IMR-90 (cell line): Measurements from ENCODE around the gene PDE11A. TPM values are rescaled to one million over a fixed set of nuclear protein-coding genes. Genes with fewer than 3 reads are reported as not detected.

Experiments
- ATAC-seq: fragments of 200-7000 bp; cut with Tn5 transposase; 2 replicates; pipeline ENCODE4 v1.9.1; 2020; ENCODE audit warnings: low read depth, mild to moderate bottlenecking, moderate library complexity
- BruUV-seq: library from RNA; stranded (reverse); fragments of 400-500 nt; replicated peaks from 2 replicates; lab custom pipeline; 2021; lab: Mats Ljungman, UMichigan
- CTCF ChIA-PET: fragments of 300-600 bp; formaldehyde crosslinking; extraction: SDS; loops from one replicate; lab custom pipeline; 2021; ENCODE audit warnings: antibody characterized with exemption; lab: Yijun Ruan, JAX
- POLR2A ChIA-PET: fragments of 300-600 bp; sonication (Branson Sonifier 250); formaldehyde crosslinking; loops from one replicate; lab custom pipeline; 2022; ENCODE audit warnings: antibody characterized with exemption; ENCODE audit not compliant: unreplicated experiment; lab: Charles Lee
- DNase-seq: peaks from one replicate; pipeline ENCODE4 v3.0.0; 2013
- H2AFZ ChIP-seq: replicated peaks from 2 replicates; pipeline ENCODE3; 2013; ENCODE audit warnings: low read length, mild to moderate bottlenecking; ENCODE audit not compliant: poor library complexity
- H2AK5ac ChIP-seq: 2 replicates; pipeline ENCODE4 v1.6.1; 2013; ENCODE audit warnings: low read depth, low read length, inconsistent platforms
- H2AK9ac ChIP-seq: replicated peaks from 2 replicates; pipeline ENCODE3; 2013; ENCODE audit warnings: mild to moderate bottlenecking, low read depth, low read length, moderate library complexity; ENCODE audit not compliant: poor library complexity
- H2BK120ac ChIP-seq: 2 replicates; pipeline ENCODE4 v1.6.1; 2013; ENCODE audit warnings: low read depth, low read length, inconsistent platforms
- H2BK15ac ChIP-seq: 3 replicates; pipeline ENCODE4 v1.6.1; 2013; ENCODE audit warnings: low read depth, low read length, inconsistent platforms
- H2BK20ac ChIP-seq: 2 replicates; pipeline ENCODE4 v1.6.1; 2013; ENCODE audit warnings: low read depth, mild to moderate bottlenecking, inconsistent platforms, low read length, moderate library complexity
- H2BK5ac ChIP-seq: 2 replicates; pipeline ENCODE4 v1.6.1; 2013; ENCODE audit warnings: mild to moderate bottlenecking, low read depth, low read length, inconsistent platforms; ENCODE audit not compliant: poor library complexity, severe bottlenecking
- H3K14ac ChIP-seq: replicated peaks from 2 replicates; pipeline ENCODE4 v1.6.1; 2013; ENCODE audit warnings: low read depth, low read length, inconsistent platforms
- H3K18ac ChIP-seq: 2 replicates; pipeline ENCODE4 v1.6.1; 2013; ENCODE audit warnings: low read depth, low read length, control low read depth
- H3K23ac ChIP-seq: 2 replicates; pipeline ENCODE4 v1.6.1; 2013; ENCODE audit warnings: low read depth, low read length, inconsistent platforms
- H3K27ac ChIP-seq: 2 replicates; pipeline ENCODE4 v1.5.1; 2013; ENCODE audit warnings: mild to moderate bottlenecking, control low read depth, low read length; ENCODE audit not compliant: insufficient read depth
- H3K27me3 ChIP-seq: 2 replicates; pipeline ENCODE4 v1.6.1; 2013; ENCODE audit warnings: low read length; ENCODE audit not compliant: control insufficient read depth, insufficient read depth
- H3K36me3 ChIP-seq: 2 replicates; pipeline ENCODE4 v1.6.1; 2013; ENCODE audit warnings: low read length, mixed read lengths; ENCODE audit not compliant: control insufficient read depth, insufficient read depth
- H3K4ac ChIP-seq: 2 replicates; pipeline ENCODE4 v1.6.1; 2013; ENCODE audit warnings: low read depth, low read length, inconsistent platforms
- H3K4me1 ChIP-seq: 2 replicates; pipeline ENCODE4 v1.6.1; 2013; ENCODE audit warnings: low read length, mixed read lengths; ENCODE audit not compliant: control insufficient read depth, insufficient read depth
- H3K4me2 ChIP-seq: 2 replicates; pipeline ENCODE4 v1.6.1; 2013; ENCODE audit warnings: low read depth, mild to moderate bottlenecking, control low read depth, low read length, moderate library complexity
- H3K4me3 ChIP-seq: 2 replicates; pipeline ENCODE4 v1.5.1; 2013; ENCODE audit warnings: low read depth, mild to moderate bottlenecking, control low read depth, low read length, moderate library complexity; ENCODE audit not compliant: insufficient read depth
- H3K56ac ChIP-seq: 2 replicates; pipeline ENCODE4 v1.6.1; 2013; ENCODE audit warnings: low read length, inconsistent platforms; ENCODE audit not compliant: insufficient read depth; ENCODE audit errors: extremely low read depth
- H3K79me1 ChIP-seq, 2 experiments: 2 replicates each; pipeline ENCODE4 v1.6.1; 2013; ENCODE audit warnings: low read length in 2 of 2, inconsistent platforms in 1 of 2, low read depth in 1 of 2
- H3K9ac ChIP-seq: 2 replicates; pipeline ENCODE4 v1.6.1; 2013; ENCODE audit warnings: low read depth, low read length, control low read depth
- H3K9me1 ChIP-seq: 2 replicates; pipeline ENCODE4 v1.6.1; 2013; ENCODE audit warnings: low read length, inconsistent platforms; ENCODE audit not compliant: insufficient read depth
- H3K9me3 ChIP-seq: 2 replicates; pipeline ENCODE4 v1.6.1; 2013; ENCODE audit warnings: low read length; ENCODE audit not compliant: control insufficient read depth, insufficient read depth
- H4K20me1 ChIP-seq: 2 replicates; pipeline ENCODE4 v1.6.1; 2013; ENCODE audit warnings: low read length, inconsistent platforms; ENCODE audit not compliant: insufficient read depth
- H4K5ac ChIP-seq: 2 replicates; pipeline ENCODE4 v1.6.1; 2013; ENCODE audit warnings: mild to moderate bottlenecking, low read depth, low read length, control low read depth
- H4K8ac ChIP-seq, 2 experiments: 2 replicates each; pipeline ENCODE4 v1.6.1; 2013; ENCODE audit warnings: low read depth in 2 of 2, low read length in 2 of 2, control low read depth in 1 of 2, inconsistent platforms in 1 of 2
- H4K91ac ChIP-seq: 2 replicates; pipeline ENCODE4 v1.6.1; 2013; ENCODE audit warnings: low read depth, low read length, inconsistent platforms; ENCODE audit not compliant: insufficient read depth
- BHLHE40 ChIP-seq: fragments of 150-350 bp; IDR thresholded peaks from 2 replicates; pipeline ENCODE4 v1.6.1; 2016; ENCODE audit warnings: mild to moderate bottlenecking, low read depth, low read length
- CTCF ChIP-seq: conservative IDR thresholded peaks from 2 replicates; pipeline ENCODE4 v1.5.1; 2012; ENCODE audit warnings: mild to moderate bottlenecking, low read depth, low read length, improper control_type of control experiment
- WGBS, 2 experiments: methylation state at CpG; one replicate each; pipeline versions ENCODE4 v1.1.5 to v1.1.7; 2013; ENCODE audit warnings: missing lambda C conversion rate in 2 of 2; ENCODE audit not compliant: insufficient read length in 1 of 2; ENCODE audit errors: extremely low coverage in 2 of 2; 5-methylcytosine and 5-hydroxymethylcytosine counted together
- dilution Hi-C: fragments of 300-500 bp; cut with HindIII; formaldehyde crosslinking; loops from one replicate; pipeline ENCODE4 v1.14.3; 2018; ENCODE audit warnings: low sequenced_read_pairs; ENCODE audit not compliant: unreplicated experiment
- in situ Hi-C: fragments of 300-500 bp; cut with MboI; formaldehyde crosslinking; loops from 3 replicates; pipeline ENCODE4 v1.14.3; 2019; ENCODE audit warnings: low sequenced_read_pairs, inconsistent platforms, mixed read lengths
- intact Hi-C: fragments of 100-400 bp; cut with micrococcal nuclease; formaldehyde crosslinking; loops from 2 replicates; pipeline ENCODE4 v1.10.0; 2022
- polyA plus RNA-seq, 3 experiments: library from polyadenylated mRNA; depleted of rRNA; stranded (reverse); fragments of >200 nt; gene quantifications; 2 replicates each; pipeline ENCODE4 v1.2.3, GENCODE V29; 2012; ENCODE audit warnings: low replicate concordance in 1 of 3
- total RNA-seq: library from RNA; depleted of rRNA; stranded (reverse); fragments of >200 nt; gene quantifications from 2 replicates; pipeline ENCODE4 v1.2.3, GENCODE V29; 2012

The PDE11A gene
- total and polyA plus RNA-seq, 2 of the 4 experiments (the other 2 are of a cell fraction), result 0.21 to 0.72 TPM

GRCh38 chr2:177799531-177799930 lies 273.0 kb downstream of the PDE11A start:
- peak; percentile 66; the same call in 1 of the 2 replicates for ATAC-seq
- in situ Hi-C loops, result no loop called here
- Histone ChIP-seq H2BK5ac (no peak overlapping the region), H3K9me1 (no peaks in the 10 kb centered on the region), H4K20me1 (no peaks in the 10 kb centered on the region), H3K4me1 (no peaks in the 10 kb centered on the region), H3K27me3 (no peaks in the 10 kb centered on the region), H3K18ac (no peak overlapping the region), H2BK20ac (no peak overlapping the region), H2AFZ (no peak overlapping the region), H3K4ac (no peak overlapping the region), H2BK15ac (no peak overlapping the region), H4K5ac (no peak overlapping the region), H3K4me2 (no peak overlapping the region), H3K36me3 (no peaks in the 10 kb centered on the region), H3K4me3 (no peak overlapping the region), H3K9ac (no peak overlapping the region), H3K14ac (no peak overlapping the region), H4K8ac (no peak overlapping the region), H3K9me3 (no peaks in the 10 kb centered on the region), H3K23ac (no peak overlapping the region), H3K27ac (no peak overlapping the region), H2AK9ac (no peak overlapping the region), H3K56ac (no peak overlapping the region), H2AK5ac (no peak overlapping the region), H4K91ac (no peak overlapping the region), H3K79me1 (no peaks in the 10 kb centered on the region), H2BK120ac (no peak overlapping the region)
- WGBS, 2 experiments, result no CpG with 5 or more reads among the region's 1 CpG
- no TSS peak for BruUV-seq
- POLR2A ChIA-PET, result no interaction called here
- intact Hi-C loops, result no loop called here
- peak; percentile 12 for DNase-seq
- dilution Hi-C loops, result no loop called here
- CTCF ChIA-PET, result interaction anchor here (0.6 to 1.0 kb wide), 4 partner anchors 14 to 31 kb away, joined by 3 to 4 read pairs (median 4); no protein-coding TSS in a partner anchor
- TF ChIP-seq BHLHE40, result no peak
- peak; percentile 30; the same call in 1 of the 2 replicates for TF ChIP-seq CTCF
